GM11168 (cell line): ENCODE results near the gene UBR4.
"Not testable (repeated sequence)": the region's sequence is repeated elsewhere in the genome, so short reads cannot be mapped to it uniquely, and the experiment has no call there.

Source experiments
- in situ Hi-C: fragments of 300-500 bp; cut with MboI; formaldehyde crosslinking; loops from one replicate; pipeline ENCODE4 v1.12.0; 2022; ENCODE audit warnings: low sequenced_read_pairs; ENCODE audit not compliant: unreplicated experiment

The UBR4 gene

GRCh38 chr1:19196331-19196730, 13.7 kb downstream of the UBR4 start:
- in situ Hi-C loops = no loop called here

GRCh38 chr1:19193004-19193403, 17.1 kb downstream of the UBR4 start:
- in situ Hi-C loops = no loop called here

GRCh38 chr1:19191811-19192210, 18.3 kb downstream of the UBR4 start:
- in situ Hi-C loops = no loop called here

GRCh38 chr1:19190468-19190867, 19.6 kb downstream of the UBR4 start:
- in situ Hi-C loops = no loop called here

- in situ Hi-C loops = no loop called here
Measured at GRCh38 chr1:19189270-19189669, 20.8 kb downstream of the UBR4 start.

- in situ Hi-C loops = no loop called here
Measured at GRCh38 chr1:19187852-19188251, 22.2 kb downstream of the UBR4 start.

GRCh38 chr1:19186001-19186400, 24.1 kb downstream of the UBR4 start:
- in situ Hi-C loops = no loop called here

GRCh38 chr1:19182223-19182622, 27.8 kb downstream of the UBR4 start:
- in situ Hi-C loops = no loop called here

GRCh38 chr1:19180265-19180657, 29.8 kb downstream of the UBR4 start:
- in situ Hi-C loops = not testable (repeated sequence)

GRCh38 chr1:19179597-19180264, 30.3 kb downstream of the UBR4 start:
- in situ Hi-C loops = no loop called here

- in situ Hi-C loops = no loop called here
Measured at GRCh38 chr1:19178734-19179398, 31.2 kb downstream of the UBR4 start.

- in situ Hi-C loops = no loop called here
Measured at GRCh38 chr1:19177811-19178210, 32.3 kb downstream of the UBR4 start.

- in situ Hi-C loops = no loop called here
Measured at GRCh38 chr1:19169642-19170041, 40.4 kb downstream of the UBR4 start.

- in situ Hi-C loops = no loop called here
Measured at GRCh38 chr1:19167140-19167539, 42.9 kb downstream of the UBR4 start.

- in situ Hi-C loops = no loop called here
Measured at GRCh38 chr1:19166066-19166465, 44.0 kb downstream of the UBR4 start.

GRCh38 chr1:19165501-19165900, 44.6 kb downstream of the UBR4 start:
- in situ Hi-C loops = no loop called here

GRCh38 chr1:19164274-19165015, 45.6 kb downstream of the UBR4 start:
- in situ Hi-C loops = no loop called here

- in situ Hi-C loops = no loop called here
Measured at GRCh38 chr1:19163261-19163660, 46.8 kb downstream of the UBR4 start.

GRCh38 chr1:19160831-19161230, 49.2 kb downstream of the UBR4 start:
- in situ Hi-C loops = no loop called here

GRCh38 chr1:19157653-19158052, 52.4 kb downstream of the UBR4 start:
- in situ Hi-C loops = no loop called here

- in situ Hi-C loops = no loop called here
Measured at GRCh38 chr1:19156676-19157075, 53.4 kb downstream of the UBR4 start.
